Liver (tissue), 3 donors: ENCODE measurements around the gene LAGE3.

Experiments
- EGR1 ChIP-seq, 2 donors: IDR thresholded peaks; 2 replicates each; pipeline ENCODE4 v1.6.1; 2016 to 2018; ENCODE audit warnings: antibody characterized with exemption in 2 of 2, low read depth in 2 of 2
- FOXA2 ChIP-seq: IDR thresholded peaks from 2 replicates; pipeline ENCODE4 v1.6.1; 2016; ENCODE audit warnings: antibody characterized with exemption
- GABPA ChIP-seq, 2 donors: IDR thresholded peaks in 1 of 2; conservative IDR thresholded peaks in 1 of 2; 2 replicates each; pipeline ENCODE4 v1.6.1; 2016; ENCODE audit warnings: antibody characterized with exemption in 2 of 2, mild to moderate bottlenecking in 1 of 2, moderate library complexity in 1 of 2
- HNF4A ChIP-seq, 2 donors: conservative IDR thresholded peaks; 2 replicates each; pipeline ENCODE4 v1.6.1; 2016; ENCODE audit warnings: antibody characterized with exemption in 2 of 2, mild to moderate bottlenecking in 2 of 2
- JUND ChIP-seq, 2 donors: IDR thresholded peaks; 2 replicates each; pipeline ENCODE4 v1.6.1; 2016; ENCODE audit warnings: antibody characterized with exemption in 2 of 2
- RAD21 ChIP-seq, 2 donors: IDR thresholded peaks; 2 replicates each; pipeline ENCODE4 v1.6.1; 2016; ENCODE audit warnings: antibody characterized with exemption in 2 of 2, mild to moderate bottlenecking in 2 of 2
- RXRA ChIP-seq, 2 donors: IDR thresholded peaks; 2 replicates each; pipeline ENCODE4 v1.6.1; 2017 to 2018; ENCODE audit warnings: antibody characterized with exemption in 2 of 2, mild to moderate bottlenecking in 1 of 2
- SP1 ChIP-seq: IDR thresholded peaks from 2 replicates; pipeline ENCODE4 v1.6.1; 2018; ENCODE audit warnings: antibody characterized with exemption, mild to moderate bottlenecking
- TAF1 ChIP-seq: conservative IDR thresholded peaks from 2 replicates; pipeline ENCODE4 v1.6.1; 2016; ENCODE audit warnings: antibody characterized with exemption, mild to moderate bottlenecking
- TF ChIP-seq, protein P1 (sequence below): fragments of 150-350 bp; IDR thresholded peaks from 2 replicates; pipeline ENCODE4 v1.5.1; 2017; ENCODE audit warnings: improper control_type of control experiment, low read depth, low read length; ENCODE audit not compliant: missing input control
- TF ChIP-seq, protein P2 (sequence below): IDR thresholded peaks from 2 replicates; pipeline ENCODE4 v1.6.1; 2016; ENCODE audit warnings: antibody characterized with exemption
- TF ChIP-seq, protein P3 (sequence below): IDR thresholded peaks from 2 replicates; pipeline ENCODE4 v1.6.1; 2016; ENCODE audit warnings: antibody characterized with exemption, mild to moderate bottlenecking
- TF ChIP-seq, protein P4 (sequence below): IDR thresholded peaks from 2 replicates; pipeline ENCODE4 v1.6.1; 2016; ENCODE audit warnings: antibody characterized with exemption
- TF ChIP-seq, protein P5 (sequence below): IDR thresholded peaks from 2 replicates; pipeline ENCODE4 v1.6.1; 2016; ENCODE audit warnings: antibody characterized with exemption
- donor health status: healthy.
- donor health status: healthy.

DNA sequence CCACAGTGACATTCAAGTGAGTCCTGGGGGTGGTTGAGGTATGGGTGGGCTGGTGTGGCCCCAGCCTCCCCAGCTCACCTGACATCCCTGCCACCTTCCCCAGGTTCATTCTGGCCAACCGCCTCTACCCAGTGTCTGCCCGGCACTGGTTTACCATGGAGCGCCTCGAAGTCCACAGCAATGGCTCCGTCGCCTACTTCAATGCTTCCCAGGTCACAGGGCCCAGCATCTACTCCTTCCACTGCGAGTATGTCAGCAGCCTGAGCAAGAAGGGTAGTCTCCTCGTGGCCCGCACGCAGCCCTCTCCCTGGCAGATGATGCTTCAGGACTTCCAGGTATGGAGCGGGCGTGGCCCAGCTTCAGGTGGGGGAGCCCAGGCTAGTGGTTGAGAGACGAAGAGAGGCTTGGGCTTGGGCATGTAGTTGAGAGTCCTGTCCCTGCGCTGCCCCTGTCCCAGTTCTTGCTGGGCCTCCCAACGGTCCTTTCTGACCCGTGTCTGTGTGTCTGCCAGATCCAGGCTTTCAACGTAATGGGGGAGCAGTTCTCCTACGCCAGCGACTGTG lies 43.8 kb downstream of the LAGE3 start:
- TF ChIP-seq SP1 (no peak), GABPA (IDR thresholded peaks at IDR 0.05 in 1 of 2, conservative IDR thresholded peaks at IDR 0.05 in 1 of 2) (no peak), FOXA2 (no peak), RAD21 (IDR thresholded peaks at IDR 0.05) (no peak), RXRA (IDR thresholded peaks at IDR 0.05) (no peak), TAF1 (no peak), JUND (IDR thresholded peaks at IDR 0.05) (no peak), HNF4A (conservative IDR thresholded peaks at IDR 0.05) (no peak), EGR1 (IDR thresholded peaks at IDR 0.05; ENCODE audit: low read depth in 2 of 2) (no peak)
- TF ChIP-seq, protein P1, sequence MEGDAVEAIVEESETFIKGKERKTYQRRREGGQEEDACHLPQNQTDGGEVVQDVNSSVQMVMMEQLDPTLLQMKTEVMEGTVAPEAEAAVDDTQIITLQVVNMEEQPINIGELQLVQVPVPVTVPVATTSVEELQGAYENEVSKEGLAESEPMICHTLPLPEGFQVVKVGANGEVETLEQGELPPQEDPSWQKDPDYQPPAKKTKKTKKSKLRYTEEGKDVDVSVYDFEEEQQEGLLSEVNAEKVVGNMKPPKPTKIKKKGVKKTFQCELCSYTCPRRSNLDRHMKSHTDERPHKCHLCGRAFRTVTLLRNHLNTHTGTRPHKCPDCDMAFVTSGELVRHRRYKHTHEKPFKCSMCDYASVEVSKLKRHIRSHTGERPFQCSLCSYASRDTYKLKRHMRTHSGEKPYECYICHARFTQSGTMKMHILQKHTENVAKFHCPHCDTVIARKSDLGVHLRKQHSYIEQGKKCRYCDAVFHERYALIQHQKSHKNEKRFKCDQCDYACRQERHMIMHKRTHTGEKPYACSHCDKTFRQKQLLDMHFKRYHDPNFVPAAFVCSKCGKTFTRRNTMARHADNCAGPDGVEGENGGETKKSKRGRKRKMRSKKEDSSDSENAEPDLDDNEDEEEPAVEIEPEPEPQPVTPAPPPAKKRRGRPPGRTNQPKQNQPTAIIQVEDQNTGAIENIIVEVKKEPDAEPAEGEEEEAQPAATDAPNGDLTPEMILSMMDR, result no peak
- TF ChIP-seq, protein P2, sequence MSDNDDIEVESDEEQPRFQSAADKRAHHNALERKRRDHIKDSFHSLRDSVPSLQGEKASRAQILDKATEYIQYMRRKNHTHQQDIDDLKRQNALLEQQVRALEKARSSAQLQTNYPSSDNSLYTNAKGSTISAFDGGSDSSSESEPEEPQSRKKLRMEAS, result no peak
- TF ChIP-seq, protein P3, sequence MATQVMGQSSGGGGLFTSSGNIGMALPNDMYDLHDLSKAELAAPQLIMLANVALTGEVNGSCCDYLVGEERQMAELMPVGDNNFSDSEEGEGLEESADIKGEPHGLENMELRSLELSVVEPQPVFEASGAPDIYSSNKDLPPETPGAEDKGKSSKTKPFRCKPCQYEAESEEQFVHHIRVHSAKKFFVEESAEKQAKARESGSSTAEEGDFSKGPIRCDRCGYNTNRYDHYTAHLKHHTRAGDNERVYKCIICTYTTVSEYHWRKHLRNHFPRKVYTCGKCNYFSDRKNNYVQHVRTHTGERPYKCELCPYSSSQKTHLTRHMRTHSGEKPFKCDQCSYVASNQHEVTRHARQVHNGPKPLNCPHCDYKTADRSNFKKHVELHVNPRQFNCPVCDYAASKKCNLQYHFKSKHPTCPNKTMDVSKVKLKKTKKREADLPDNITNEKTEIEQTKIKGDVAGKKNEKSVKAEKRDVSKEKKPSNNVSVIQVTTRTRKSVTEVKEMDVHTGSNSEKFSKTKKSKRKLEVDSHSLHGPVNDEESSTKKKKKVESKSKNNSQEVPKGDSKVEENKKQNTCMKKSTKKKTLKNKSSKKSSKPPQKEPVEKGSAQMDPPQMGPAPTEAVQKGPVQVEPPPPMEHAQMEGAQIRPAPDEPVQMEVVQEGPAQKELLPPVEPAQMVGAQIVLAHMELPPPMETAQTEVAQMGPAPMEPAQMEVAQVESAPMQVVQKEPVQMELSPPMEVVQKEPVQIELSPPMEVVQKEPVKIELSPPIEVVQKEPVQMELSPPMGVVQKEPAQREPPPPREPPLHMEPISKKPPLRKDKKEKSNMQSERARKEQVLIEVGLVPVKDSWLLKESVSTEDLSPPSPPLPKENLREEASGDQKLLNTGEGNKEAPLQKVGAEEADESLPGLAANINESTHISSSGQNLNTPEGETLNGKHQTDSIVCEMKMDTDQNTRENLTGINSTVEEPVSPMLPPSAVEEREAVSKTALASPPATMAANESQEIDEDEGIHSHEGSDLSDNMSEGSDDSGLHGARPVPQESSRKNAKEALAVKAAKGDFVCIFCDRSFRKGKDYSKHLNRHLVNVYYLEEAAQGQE, result no peak
- TF ChIP-seq, protein P4, sequence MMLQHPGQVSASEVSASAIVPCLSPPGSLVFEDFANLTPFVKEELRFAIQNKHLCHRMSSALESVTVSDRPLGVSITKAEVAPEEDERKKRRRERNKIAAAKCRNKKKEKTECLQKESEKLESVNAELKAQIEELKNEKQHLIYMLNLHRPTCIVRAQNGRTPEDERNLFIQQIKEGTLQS, result no peak
- TF ChIP-seq, protein P5, sequence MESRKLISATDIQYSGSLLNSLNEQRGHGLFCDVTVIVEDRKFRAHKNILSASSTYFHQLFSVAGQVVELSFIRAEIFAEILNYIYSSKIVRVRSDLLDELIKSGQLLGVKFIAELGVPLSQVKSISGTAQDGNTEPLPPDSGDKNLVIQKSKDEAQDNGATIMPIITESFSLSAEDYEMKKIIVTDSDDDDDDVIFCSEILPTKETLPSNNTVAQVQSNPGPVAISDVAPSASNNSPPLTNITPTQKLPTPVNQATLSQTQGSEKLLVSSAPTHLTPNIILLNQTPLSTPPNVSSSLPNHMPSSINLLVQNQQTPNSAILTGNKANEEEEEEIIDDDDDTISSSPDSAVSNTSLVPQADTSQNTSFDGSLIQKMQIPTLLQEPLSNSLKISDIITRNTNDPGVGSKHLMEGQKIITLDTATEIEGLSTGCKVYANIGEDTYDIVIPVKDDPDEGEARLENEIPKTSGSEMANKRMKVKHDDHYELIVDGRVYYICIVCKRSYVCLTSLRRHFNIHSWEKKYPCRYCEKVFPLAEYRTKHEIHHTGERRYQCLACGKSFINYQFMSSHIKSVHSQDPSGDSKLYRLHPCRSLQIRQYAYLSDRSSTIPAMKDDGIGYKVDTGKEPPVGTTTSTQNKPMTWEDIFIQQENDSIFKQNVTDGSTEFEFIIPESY, result no peak
